Activated CD8-positive, alpha-beta memory T cell treated with anti-CD3 and anti-CD28 coated beads for 48 hours (primary cell): Measurements from ENCODE around the gene NTF3.

ENCODE experiments used
- DNase-seq, 3 experiments: peaks; one replicate each; pipeline ENCODE4 v3.0.0-alpha.2; 2020; ENCODE audit warnings: low read depth in 2 of 3, low spot score in 2 of 3

NTF3 gene

DNA sequence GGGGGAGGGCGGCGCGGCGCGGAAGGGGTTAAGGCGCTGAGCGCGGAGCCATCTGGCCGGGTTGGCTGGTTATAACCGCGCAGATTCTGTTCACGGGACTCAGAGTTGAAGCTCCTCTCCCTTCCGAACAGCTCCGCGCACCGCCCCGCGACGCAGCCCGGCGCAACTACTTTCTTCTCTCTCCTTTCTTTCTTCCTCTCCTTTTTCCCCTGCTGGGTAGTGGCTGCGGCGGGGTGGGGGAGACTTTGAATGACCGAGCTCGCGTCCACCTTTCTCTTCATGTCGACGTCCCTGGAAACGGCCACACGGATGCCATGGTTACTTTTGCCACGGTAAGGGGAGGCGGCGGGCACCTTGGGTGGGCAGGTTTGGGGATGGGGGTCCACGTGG, at the start of gene NTF3:
Gene NTF3 (plus strand): TSS at position 98 of the 390 bp plus-strand sequence. CDS start 217 bp downstream, at position 315.
- no peak for DNase-seq

DNA sequence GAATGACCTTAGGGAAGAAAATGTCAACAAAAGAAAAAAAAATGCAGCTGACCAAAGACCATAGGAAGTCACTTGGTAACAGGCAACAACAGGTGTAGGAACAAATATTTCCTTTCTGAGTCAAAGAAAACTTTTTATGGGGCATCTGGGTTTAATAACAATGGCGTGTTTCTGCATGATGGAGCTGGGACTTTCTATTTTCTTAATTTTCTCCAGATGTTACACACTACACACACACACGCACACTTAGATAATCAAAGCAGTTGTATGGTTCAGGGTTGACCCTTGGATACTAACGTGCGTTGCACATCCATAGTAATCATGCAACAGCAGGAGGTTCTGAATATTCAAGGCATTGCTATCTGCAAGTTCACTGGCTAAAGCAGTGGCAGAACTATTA, 47.9 kb upstream of the NTF3 start:
- DNase-seq = no peak

DNA sequence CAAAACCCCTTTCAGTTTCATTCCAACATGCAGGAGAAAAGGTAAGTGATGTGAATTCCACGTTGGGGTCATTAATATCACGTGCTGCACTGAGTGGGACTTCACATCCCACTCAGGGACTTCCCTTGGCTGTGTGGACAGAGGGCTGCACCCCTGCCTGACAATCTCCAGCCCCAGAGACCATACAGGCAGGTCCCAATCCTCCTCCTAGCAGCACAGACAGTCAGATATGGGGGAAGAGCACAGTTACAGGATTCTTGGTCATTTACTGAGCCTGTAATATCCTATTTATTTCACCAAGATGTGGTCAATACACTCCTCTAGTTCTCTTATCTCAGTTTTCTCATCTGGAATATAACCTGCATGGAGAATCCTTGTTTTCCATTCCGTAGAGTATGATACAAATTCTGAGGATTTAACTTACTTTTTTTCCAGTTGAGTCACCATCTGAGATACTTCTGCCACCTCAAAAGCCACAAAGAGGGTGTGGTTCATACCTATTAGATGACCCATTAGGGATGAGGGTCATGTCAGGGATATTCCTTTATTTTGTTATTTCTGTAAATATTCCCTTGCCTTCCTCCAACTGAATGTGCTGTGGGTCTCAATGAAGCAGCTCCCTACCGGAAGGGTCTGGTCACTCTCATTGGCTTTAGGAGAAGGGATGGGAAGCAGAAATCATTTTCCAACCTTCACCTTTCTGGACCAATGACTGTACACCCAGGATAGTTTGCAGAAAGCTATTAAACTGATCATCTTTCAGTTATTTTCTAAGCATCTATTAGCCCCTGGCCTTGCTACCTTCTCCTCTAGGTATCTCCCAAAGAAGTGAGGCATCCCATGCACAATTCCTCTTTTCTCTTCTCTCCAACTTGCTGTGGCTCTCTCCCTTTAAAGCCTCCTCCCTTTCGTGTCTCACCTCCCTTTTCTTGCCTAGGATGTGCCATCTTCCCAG, 43.0 kb upstream of the NTF3 start:
- DNase-seq = no peak

DNA sequence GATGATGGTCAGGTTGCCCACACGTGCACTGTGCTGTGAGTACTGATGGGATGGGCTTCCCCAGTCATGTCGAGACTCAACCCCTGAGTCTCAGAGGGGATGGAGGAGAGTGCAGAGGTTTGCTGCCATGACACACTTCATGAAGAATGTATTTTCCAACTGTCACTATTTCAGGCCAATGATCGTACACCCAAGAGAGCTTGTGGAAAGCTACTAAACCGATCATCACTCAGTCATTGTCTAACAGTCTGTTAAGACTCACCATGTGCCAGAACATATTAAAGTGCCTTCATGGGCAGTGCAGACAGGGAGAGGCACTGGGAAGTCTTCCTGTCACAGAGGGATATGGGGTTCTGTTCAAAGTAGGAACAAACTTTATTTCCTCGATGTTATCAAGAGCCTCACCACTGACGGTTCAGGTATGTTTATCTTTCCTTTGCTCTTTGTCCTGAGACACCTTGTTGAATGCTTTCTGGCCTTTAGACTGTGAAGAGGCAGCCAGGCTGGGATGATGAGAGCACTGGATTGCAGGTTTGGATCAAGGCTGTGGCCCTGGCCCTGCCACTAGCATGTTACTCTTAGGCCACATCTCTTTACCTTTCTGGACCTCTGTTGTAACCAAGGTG, 41.6 kb upstream of the NTF3 start:
- no peak for DNase-seq

DNA sequence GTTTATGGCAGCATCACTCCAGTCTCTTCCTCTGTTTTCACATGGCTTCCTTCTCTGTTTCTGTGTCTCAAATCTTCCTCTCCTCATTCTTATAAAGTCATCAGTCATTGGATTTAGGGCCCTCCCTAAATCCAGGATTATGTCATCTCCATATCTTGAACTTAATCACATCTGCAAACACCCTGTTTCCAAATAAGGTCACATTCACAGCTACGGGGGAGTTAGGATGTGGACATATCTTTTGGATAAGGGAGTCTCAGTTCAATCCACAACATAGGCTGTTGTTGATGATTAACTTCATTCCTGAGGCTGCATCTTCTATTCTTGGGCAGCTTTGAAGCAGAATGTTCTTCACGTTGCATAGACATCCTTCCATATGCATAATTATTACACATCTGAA, 40.3 kb upstream of the NTF3 start:
- DNase-seq = no peak

DNA sequence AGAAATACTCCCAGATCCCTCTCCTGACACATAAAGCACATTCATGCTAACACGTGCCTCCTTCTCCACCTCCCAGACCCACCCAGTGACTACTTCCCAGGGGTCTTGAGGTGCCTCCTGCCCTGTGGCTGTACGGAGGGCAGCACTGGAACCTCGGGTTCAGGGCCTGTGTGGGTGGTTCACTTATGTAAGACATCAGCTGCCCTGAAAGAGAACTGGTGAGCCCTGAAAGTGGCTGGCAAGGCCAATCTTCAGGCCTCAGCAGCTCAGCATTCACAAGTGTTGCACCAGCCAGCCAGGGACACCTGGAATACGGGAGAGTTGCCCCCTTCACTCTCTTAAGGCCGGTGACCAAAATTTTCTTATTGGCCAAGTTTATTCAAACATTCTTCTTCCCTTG, 38.9 kb upstream of the NTF3 start:
- DNase-seq = no peak

DNA sequence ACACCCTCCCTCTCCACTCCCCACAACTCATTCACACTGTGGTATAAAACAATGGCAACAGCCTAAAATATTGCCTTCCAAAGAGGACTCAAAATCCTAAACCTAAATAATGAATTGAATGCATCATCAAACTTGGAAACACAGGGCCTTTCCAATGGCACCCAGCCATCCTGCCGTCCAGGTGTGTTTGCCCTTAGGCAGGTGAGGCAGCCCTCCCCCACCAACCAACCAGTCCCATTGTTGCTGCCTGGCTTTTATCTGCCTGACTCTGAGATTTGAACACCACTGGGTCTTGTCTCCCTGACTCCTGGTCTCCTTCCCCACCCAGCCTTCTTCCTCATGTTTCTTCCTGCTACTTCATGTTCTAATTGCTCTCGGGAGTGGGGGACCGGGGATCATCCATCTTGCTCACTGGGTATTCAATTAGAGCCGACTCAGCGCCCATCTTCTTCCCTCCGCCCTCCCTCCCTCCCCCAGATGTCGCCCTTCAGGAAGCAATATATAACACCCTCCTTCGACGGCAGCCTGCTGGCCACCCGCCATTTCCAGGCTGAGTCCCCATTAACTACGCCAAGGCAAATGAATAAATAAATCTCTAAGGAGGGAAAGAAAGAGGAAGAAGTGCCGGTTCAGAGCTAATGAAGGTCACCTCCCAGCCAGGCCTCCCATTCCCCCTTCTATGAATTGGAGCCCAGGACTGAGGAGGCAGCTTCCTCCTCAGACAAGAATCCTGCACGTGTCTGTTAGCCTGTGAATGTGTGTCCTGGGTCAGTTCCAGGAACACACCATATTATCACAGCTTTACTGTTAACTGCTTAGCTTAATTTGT, 36.3 kb upstream of the NTF3 start:
- DNase-seq = no peak

DNA sequence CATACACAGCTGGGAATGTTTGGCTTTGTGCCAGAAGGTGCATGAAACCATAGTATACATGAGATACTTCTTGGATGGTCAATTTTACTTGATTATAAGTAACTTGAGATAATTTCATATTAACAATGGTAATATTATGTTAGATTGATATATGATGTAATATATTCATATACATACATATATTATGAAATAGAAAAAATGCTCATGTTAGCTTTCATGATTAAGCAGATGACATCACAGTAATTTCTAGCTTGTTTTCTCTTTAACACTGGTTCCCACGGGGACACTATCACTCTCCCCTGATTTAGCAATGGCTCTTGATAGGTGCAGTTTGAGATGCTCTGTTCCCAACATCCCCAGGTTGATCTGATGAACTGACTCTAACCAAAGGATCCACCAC, 35.4 kb upstream of the NTF3 start:
- no peak for DNase-seq

DNA sequence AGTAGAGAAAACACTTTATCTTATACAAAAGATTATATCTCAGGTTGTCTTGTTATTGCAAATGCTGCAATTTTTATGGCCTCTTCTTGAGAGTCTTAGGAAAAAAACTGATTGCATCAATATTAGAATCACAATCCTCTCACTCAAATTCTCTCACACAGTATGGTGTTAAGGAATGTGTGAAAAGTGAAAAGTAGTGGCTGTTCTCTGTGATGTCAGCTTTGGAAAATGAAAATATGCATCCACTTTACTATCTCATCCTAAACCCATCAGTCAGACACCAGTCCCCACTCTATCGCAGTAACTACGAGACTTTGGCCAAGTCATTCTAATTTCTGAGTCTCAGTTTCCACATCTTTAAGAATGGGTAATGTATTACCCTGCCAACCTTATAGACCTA, 32.6 kb upstream of the NTF3 start:
- no peak for DNase-seq

DNA sequence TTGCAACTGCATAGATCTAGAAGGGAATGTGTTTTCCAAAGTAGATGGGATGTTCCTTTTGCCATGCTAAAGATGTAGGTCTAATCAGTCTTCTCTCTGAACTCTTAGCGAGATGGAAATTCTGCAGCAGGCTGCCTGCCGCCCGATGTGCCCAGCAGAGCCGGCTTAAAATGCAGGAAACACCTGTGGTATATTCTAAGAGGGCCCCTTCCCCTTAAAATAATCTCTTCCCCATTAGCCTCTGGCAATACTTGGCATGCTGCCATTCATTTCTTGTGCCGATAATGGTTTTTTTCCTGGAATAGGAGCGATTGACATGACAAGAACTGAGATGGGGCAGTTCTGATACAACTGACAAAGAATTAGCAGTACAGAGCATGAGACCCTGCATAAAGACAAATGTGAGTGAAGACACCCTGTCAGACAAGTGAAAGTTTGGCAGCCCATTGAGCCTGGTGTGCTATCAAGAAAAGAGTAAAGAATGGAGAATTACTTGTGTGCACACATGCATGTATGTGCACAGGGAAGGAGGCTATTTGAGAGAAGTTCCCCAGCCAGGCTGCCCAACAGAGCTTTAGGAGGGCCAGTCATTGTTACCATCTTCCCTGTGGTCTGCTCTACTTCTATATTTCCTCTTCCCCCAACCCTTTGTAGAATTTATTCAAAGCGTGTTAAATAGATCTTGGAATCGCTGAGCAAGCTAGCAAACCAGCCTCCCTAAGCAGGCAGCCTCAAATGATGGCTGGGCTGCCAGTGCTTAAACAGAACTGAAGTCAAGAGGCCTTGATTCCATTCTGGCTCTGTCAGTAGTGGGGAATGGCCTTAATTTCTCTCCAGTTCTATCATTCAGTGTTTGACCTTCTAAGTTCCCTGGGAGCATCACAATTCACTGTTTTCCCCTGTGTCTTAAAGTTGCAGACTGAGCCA, 29.6 kb upstream of the NTF3 start:
- no peak for DNase-seq

DNA sequence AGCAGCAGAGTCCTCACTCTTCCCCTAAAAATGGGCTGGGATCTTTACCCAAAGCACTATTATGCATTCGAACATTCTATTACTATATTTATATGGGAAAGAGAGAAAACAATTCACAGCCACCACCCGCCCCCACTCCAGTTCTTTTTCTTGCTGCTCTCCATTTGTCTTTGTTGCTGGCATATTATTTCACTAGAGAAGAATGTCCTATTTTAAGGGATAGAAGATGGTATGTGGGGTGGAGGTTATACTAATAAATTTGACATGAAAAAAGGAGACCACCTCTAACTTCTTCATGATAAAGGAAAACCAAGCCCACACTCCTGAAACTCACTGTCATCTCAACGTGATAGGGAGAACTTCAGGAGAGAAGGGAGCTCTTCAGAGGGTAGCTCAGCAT, 28.5 kb upstream of the NTF3 start:
- DNase-seq = no peak

DNA sequence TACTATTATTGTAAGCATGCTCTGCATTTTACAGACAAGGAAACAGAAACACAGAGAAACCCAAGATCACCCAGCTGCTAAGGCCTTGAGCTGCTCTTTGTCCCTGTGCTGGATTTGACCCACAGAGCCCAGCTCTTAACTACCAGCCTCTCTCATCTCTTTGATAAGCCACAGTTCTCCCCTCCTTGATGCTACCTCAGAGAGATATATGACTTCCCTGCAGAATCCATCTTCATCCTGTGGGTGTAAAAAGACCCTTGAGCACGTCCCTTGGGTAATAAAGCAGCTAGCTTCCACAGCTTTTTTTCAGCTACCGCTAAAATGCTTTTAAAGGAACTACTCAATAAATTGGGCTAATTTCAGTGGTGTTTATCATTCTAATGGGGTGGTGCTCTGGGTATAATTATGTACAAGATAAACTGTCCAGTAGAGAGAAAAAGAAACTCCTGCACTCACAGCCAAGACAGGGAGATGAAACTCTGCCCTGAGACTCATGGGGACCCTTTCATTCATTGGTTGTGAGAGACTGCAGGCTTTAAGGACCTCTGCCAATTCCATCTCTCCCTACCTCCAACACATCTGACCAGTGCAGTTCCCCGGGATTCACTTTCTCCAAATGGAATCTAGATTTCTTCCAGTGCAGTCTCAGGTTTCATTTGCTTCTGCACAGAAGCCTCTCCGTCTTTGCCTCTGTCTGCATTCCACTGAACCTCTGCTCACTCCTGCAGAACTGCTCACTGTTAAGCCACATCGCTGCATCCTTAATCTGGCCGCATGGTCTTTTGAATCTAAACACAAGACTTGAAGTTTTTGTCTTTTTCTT, 24.7 kb upstream of the NTF3 start:
- no peak for DNase-seq

DNA sequence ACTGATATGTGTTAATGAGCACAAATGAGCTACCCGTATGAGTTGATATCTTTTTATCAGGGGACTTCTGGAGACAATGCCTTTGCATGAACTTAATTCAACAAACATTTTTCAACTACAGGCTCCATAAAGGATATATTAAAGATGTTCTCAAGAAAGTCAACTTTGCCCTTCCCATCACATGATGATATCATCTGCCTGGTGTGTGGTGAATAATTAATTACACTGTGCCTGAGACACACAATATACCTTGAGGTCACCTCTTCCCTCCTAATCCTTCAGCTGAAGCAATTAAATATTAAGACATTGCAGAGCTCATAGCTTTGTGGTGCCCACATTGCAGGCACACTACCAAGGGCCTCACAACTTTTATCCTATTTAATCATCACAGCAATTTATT, 22.3 kb upstream of the NTF3 start:
- DNase-seq = no peak

DNA sequence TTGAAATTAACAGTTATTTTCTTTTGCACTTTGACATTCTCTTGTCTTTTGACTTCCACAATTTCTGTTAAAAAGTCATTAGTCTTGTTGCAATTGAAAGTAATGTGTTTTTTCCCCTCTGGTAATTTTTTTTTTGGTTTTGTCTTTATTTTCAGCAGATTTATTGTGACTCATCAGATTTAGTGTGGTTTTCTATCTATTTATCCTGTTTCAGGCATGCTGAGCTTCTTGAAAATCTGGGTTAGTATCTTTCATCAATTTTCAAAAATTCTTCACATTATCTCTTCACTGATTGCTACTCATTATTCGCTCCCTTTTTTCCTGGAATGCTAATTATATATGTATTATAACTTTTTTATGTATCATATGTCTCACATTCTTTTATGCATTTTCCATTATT, 15.3 kb upstream of the NTF3 start:
- no peak for DNase-seq

DNA sequence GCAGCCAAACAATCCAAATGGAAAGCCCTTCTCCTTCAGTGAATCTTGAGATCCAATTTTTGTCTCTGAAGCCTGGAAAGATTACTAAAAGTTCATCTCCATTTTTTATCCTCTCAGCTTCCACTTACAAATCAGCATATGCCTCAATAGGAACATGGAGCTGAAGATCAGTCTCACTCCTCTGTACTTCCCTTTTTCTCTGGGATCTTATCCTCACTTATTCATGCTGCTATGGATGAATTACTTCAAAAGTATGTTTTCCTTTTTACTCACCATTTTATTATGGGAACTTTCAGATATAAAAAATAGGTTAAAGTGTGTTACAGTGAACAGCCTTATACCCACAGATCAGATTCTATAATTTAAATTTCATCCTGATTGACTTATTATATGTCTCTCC, 14.4 kb upstream of the NTF3 start:
- DNase-seq = no peak

DNA sequence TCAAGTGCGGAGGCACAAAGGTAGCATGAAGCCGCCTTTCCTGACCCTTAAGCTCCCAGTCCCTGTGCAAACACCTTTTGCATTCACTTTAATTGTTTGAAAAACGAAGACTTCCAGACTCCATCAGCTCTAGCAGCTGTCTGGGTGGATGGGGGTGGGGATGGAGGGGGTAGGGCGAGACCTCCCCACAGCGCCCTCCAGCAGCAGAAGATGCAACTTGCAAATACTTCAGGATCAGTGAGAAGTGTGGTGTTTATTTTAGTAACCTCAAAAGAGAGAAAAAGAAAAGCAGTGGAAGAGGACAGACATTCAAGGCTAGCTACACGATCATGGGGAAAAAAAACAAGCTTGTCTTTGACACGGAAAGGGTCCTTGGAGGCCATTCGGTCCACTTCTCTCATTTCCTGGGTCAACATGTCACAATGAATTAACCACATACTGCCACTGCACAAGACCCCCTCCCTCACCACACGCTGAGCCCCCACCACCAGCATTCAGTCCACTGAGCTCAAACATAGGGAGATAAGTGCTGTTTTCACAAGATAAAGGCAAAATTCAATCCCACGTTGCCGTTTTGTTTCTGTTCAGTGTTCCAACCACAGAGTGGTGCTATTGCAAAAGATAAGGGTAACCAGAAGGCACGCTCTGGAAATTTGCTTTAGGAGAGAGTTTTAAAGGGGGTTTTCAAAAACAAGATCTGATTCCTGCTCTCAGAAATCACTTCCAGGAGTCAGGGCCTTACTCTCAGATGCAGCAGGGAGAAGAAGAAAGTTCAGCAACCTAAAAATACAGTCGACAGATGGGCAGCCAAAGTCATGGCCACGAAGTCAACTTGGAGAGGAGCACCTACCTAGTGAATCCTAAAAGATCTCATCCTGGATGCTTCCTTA, 3.3 kb upstream of the NTF3 start:
- DNase-seq = no peak

DNA sequence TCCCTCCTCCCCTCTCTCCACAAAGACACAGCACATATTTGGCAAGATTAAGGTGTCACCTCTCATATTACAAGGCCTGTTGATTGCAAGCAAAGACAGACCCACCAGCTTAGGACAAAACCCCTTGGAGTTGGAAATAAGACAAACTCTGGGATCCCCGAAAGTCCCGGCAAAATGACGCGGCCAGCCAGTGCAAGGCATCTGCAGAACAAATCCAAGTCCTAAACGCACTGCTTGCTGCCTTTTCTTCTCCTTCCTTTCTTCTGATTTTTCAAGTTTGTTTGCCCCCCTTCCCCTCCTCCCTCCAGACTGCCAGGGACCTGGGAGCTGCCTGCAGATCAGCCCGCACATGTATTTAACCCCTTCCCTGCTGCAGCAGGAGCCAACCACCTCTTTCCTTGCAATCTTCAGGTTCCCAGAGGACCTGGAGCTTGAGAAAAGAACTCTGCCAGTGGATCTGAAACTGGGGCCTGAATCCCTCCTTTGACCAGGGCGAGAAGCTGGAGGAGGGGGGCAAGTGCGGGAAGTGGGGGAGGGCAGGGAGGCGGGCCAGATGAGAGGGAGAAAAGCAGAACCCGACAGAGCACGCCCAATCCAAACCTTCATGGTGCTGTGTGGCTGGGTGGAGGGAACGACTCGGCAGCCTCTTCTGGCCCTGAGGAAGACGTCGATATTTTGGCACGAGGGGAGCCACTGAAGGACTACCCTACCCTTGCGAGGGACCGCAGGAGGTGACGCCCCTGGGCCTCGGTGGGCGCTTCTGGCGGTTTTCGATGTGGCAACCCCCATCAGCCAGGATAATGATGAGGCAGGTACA, 2.0 kb upstream of the NTF3 start:
- no peak for DNase-seq
